Parathyroid adenoma (tissue), 2 donors: ENCODE results near the gene KRTAP6-2.

Source experiments
- H2AFZ ChIP-seq: fragments of 300-600 bp; sonication (generic); one replicate; pipeline ENCODE4 v1.7.0; 2017; ENCODE audit warnings: antibody characterized with exemption, mild to moderate bottlenecking
- H3K27ac ChIP-seq: fragments of 300-600 bp; sonication (generic); one replicate; pipeline ENCODE4 v1.7.0; 2017
- H3K27me3 ChIP-seq: fragments of 300-600 bp; sonication (generic); one replicate; pipeline ENCODE4 v1.7.0; 2017; ENCODE audit warnings: low read length; ENCODE audit not compliant: control insufficient read depth, insufficient read depth
- H3K36me3 ChIP-seq: fragments of 300-600 bp; sonication (generic); one replicate; pipeline ENCODE4 v1.7.0; 2017; ENCODE audit warnings: low read length; ENCODE audit not compliant: control insufficient read depth, insufficient read depth
- H3K4me1 ChIP-seq: fragments of 300-600 bp; sonication (generic); one replicate; pipeline ENCODE4 v1.7.0; 2017; ENCODE audit warnings: control low read depth
- H3K4me2 ChIP-seq: fragments of 300-600 bp; sonication (generic); one replicate; pipeline ENCODE4 v1.7.0; 2017; ENCODE audit warnings: low read length
- H3K4me3 ChIP-seq: fragments of 300-600 bp; sonication (generic); one replicate; pipeline ENCODE4 v1.7.0; 2017; ENCODE audit warnings: low read depth, low read length
- H3K79me2 ChIP-seq: fragments of 300-600 bp; sonication (generic); one replicate; pipeline ENCODE4 v1.7.0; 2017; ENCODE audit warnings: control low read depth
- H3K9ac ChIP-seq: fragments of 300-600 bp; sonication (generic); one replicate; pipeline ENCODE4 v1.7.0; 2017; ENCODE audit warnings: mild to moderate bottlenecking
- H3K9me3 ChIP-seq: fragments of 300-600 bp; sonication (generic); one replicate; pipeline ENCODE4 v1.7.0; 2017; ENCODE audit warnings: low read length; ENCODE audit not compliant: control insufficient read depth
- TF ChIP-seq, protein P1 (sequence below): fragments of 300-600 bp; sonication (generic); IDR thresholded peaks from one replicate; pipeline ENCODE4 v1.7.0; 2017; ENCODE audit warnings: antibody characterized with exemption, mild to moderate bottlenecking
- donor health status: primary hyperparathyroidism.

Gene KRTAP6-2

DNA sequence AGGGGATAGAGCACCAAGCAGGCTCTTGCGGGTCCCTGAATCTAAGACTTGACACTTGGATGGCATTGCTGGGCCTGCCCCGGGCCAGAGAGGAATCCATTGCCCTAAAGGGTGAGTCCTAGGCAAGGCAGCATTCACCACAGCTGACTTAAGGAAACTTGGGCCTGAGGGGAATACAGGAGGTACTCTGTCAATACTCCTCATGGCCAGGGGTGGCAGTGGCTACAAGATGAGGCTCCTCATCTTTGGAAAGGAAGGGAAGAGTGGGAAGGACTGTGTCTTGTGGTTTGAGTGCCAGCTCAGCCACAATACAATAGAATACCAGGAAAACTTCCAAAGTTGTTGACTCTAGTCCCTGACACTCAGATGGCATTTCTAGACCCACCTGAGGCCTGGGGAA lies 7.3 kb upstream of the KRTAP6-2 start:
- Histone ChIP-seq H3K27ac (no peak overlapping the region), H3K4me3 (no peak overlapping the region), H3K79me2 (no peaks in the 10 kb centered on the region), H3K9ac (no peak overlapping the region), H3K4me1 (no peaks in the 10 kb centered on the region), H3K36me3 (no peaks in the 10 kb centered on the region), H3K27me3 (no peaks in the 10 kb centered on the region), H2AFZ (no peak overlapping the region), H3K9me3 (no peaks in the 10 kb centered on the region), H3K4me2 (no peak overlapping the region)
- TF ChIP-seq, protein P1, sequence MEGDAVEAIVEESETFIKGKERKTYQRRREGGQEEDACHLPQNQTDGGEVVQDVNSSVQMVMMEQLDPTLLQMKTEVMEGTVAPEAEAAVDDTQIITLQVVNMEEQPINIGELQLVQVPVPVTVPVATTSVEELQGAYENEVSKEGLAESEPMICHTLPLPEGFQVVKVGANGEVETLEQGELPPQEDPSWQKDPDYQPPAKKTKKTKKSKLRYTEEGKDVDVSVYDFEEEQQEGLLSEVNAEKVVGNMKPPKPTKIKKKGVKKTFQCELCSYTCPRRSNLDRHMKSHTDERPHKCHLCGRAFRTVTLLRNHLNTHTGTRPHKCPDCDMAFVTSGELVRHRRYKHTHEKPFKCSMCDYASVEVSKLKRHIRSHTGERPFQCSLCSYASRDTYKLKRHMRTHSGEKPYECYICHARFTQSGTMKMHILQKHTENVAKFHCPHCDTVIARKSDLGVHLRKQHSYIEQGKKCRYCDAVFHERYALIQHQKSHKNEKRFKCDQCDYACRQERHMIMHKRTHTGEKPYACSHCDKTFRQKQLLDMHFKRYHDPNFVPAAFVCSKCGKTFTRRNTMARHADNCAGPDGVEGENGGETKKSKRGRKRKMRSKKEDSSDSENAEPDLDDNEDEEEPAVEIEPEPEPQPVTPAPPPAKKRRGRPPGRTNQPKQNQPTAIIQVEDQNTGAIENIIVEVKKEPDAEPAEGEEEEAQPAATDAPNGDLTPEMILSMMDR: no peak

DNA sequence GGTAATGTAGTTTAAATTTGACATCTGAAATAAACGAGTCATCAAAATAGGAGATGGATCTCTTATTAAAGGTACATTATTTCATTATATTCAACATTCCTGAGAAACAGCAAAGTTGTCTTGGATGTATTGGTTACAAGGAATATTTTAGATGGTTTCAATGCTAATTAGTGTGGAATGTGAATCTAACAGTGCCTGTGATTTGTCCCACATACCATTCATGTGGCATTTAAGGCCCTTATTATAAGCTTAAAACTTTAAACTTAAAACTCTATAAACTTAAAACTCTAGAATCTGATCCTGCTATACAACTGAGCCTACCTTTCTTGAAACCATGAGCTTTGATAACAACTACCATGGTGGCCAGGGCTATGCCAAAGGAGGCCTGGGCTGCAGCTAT lies 2.1 kb upstream of the KRTAP6-2 start, which contains the start of gene KRTAP22-1:
Gene KRTAP22-1 (plus strand): TSS at position 301 of the 400 bp plus-strand sequence.
- H2AFZ ChIP-seq: no peak within 1 kb of the TSS
- H3K36me3 ChIP-seq: no peaks in the 10 kb centered on the region
- H3K9me3 ChIP-seq: no peaks in the 10 kb centered on the region
- H3K4me1 ChIP-seq: no peaks in the 10 kb centered on the region
- no peak within 1 kb of the TSS for H3K9ac ChIP-seq
- H3K4me2 ChIP-seq: no peak within 1 kb of the TSS
- TF ChIP-seq, protein P1: no peak
- no peaks in the 10 kb centered on the region for H3K27me3 ChIP-seq
- no peak within 1 kb of the TSS for H3K4me3 ChIP-seq
- H3K79me2 ChIP-seq: no peaks in the 10 kb centered on the region
- H3K27ac ChIP-seq: no peak within 1 kb of the TSS

DNA sequence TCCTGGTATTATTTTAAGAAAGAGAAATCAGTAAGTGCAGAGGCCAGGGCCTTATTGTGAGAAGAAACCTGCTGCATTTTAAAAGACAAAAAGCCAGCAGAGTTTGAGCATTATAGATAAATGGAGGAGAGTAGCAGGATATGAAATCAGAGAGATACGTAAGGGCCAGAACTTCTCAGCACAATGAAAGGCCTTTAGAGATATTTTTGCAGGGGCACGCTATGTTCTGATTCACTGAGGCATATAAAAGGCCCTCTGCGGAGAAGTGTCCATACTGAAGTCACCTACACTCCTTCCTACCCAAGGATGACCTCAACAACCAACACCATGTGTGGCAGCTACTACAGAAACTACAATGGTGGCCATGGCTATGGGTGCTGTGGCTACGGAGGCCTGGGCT lies 6.6 kb downstream of the KRTAP6-2 start, which contains the start of gene KRTAP6-3:
Gene KRTAP6-3 (plus strand): TSS at position 301 of the 400 bp plus-strand sequence. CDS start 6 bp downstream, at position 307.
- H3K79me2 ChIP-seq: no peaks in the 10 kb centered on the region

DNA sequence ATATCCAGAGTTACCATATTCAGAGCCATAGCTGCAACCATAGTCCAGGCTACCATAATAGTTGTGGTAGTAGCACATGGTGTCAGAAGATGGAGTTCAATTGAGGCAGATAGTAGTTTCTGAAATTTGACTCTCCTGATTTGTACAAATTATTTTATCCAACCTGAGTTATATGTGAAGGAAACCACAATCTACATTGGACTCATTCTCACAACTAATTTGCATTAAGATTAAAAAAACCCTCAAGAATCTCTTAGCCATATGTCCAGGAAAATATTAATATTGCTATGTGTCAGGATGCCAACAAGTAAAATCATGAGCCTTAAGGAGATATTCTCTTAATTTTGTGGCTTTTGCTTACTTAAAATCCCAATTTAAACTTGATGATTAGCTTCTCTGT lies 8.4 kb downstream of the KRTAP6-2 start, which contains the start of gene KRTAP22-2:
Gene KRTAP22-2 (minus strand): TSS at position 101 of the 400 bp plus-strand sequence.
- H3K27me3 ChIP-seq: no peaks in the 10 kb centered on the region
- H3K36me3 ChIP-seq: no peaks in the 10 kb centered on the region
- no peaks in the 10 kb centered on the region for H3K4me1 ChIP-seq
- no peak within 1 kb of the TSS for H3K9ac ChIP-seq
- H3K79me2 ChIP-seq: no peaks in the 10 kb centered on the region
- TF ChIP-seq, protein P1: no peak
- H2AFZ ChIP-seq: no peak within 1 kb of the TSS
- no peak within 1 kb of the TSS for H3K4me2 ChIP-seq
- H3K9me3 ChIP-seq: no peaks in the 10 kb centered on the region
- H3K27ac ChIP-seq: no peak within 1 kb of the TSS
- no peak within 1 kb of the TSS for H3K4me3 ChIP-seq

More for the DNA sequence above, 6.6 kb downstream of the KRTAP6-2 start, which contains the start of gene KRTAP6-3:
- H2AFZ ChIP-seq: no peak within 1 kb of the TSS
- no peaks in the 10 kb centered on the region for H3K4me1 ChIP-seq
- no peak within 1 kb of the TSS for H3K4me2 ChIP-seq
- no peak within 1 kb of the TSS for H3K27ac ChIP-seq
- no peaks in the 10 kb centered on the region for H3K27me3 ChIP-seq
- H3K9me3 ChIP-seq: no peaks in the 10 kb centered on the region
- no peak within 1 kb of the TSS for H3K4me3 ChIP-seq
- no peak within 1 kb of the TSS for H3K9ac ChIP-seq
- TF ChIP-seq, protein P1: no peak
- H3K36me3 ChIP-seq: no peaks in the 10 kb centered on the region

DNA sequence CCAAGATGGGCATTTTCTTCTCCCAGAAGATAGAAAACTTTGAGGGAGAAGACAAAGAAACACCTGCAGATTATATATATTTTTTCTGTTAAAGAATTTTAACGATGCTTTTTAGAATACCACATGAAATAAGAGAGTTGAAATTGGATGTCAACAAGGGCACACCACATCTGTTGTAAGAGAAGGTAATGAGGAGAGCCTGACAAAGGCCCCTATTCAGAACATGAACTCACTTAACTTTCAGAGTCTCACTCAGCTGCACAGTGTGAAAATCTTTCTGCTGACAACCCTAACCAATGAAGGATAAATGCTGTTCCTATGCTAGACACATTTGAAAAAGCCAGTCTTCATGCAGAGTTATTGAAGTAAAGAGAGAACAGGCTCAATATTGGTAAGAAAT lies 15.8 kb downstream of the KRTAP6-2 start:
- no peak overlapping the region for H3K4me2 ChIP-seq
- H3K9ac ChIP-seq: no peak overlapping the region
- no peak overlapping the region for H3K27ac ChIP-seq
- no peaks in the 10 kb centered on the region for H3K27me3 ChIP-seq
- H3K36me3 ChIP-seq: no peaks in the 10 kb centered on the region
- H3K4me3 ChIP-seq: no peak overlapping the region
- H3K9me3 ChIP-seq: peaks cover 4% of the 10 kb centered on the region
- no peak overlapping the region for H2AFZ ChIP-seq
- no peaks in the 10 kb centered on the region for H3K79me2 ChIP-seq
- TF ChIP-seq, protein P1: no peak
- no peaks in the 10 kb centered on the region for H3K4me1 ChIP-seq
